SHP77 (cell line): ENCODE measurements around the gene MADD.
"Not testable (repeated sequence)": the region's sequence is repeated elsewhere in the genome, so short reads cannot be mapped to it uniquely, and the experiment has no call there.

Experiments
- DNase-seq, 2 experiments: peaks; one replicate each; lab custom pipeline; 2025; lab: John Stamatoyannopoulos, UW

MADD gene

GRCh38 chr11:47318166-47318565 is 48.2 kb downstream of the MADD start:
- no peak for DNase-seq

- no peak for DNase-seq
Observed at GRCh38 chr11:47324520-47324919, 54.6 kb downstream of the MADD start.

- DNase-seq: no peak
Observed at GRCh38 chr11:47325271-47326041, 55.5 kb downstream of the MADD start.

GRCh38 chr11:47326198-47326597 is 56.3 kb downstream of the MADD start:
- DNase-seq: no peak

GRCh38 chr11:47327025-47327424 is 57.1 kb downstream of the MADD start:
- peak in 1 of 2 experiments; percentile 28 for DNase-seq

- DNase-seq: no peak
Observed at GRCh38 chr11:47327949-47328348, 58.0 kb downstream of the MADD start.

GRCh38 chr11:47328449-47329390 is 58.8 kb downstream of the MADD start:
- DNase-seq: no peak

GRCh38 chr11:47329431-47329986 is 59.6 kb downstream of the MADD start:
- no peak for DNase-seq

- no peak for DNase-seq
Observed at GRCh38 chr11:47329987-47330931, 60.3 kb downstream of the MADD start.

GRCh38 chr11:47331454-47332302 is 61.7 kb downstream of the MADD start:
- DNase-seq: no peak

- no peak for DNase-seq
Observed at GRCh38 chr11:47332303-47332711, 62.4 kb downstream of the MADD start.

GRCh38 chr11:47332791-47333525 is 63.0 kb downstream of the MADD start:
- DNase-seq: no peak

GRCh38 chr11:47333526-47333845 is 63.6 kb downstream of the MADD start:
- DNase-seq: no peak

GRCh38 chr11:47333886-47334443 is 64.0 kb downstream of the MADD start:
- no peak for DNase-seq

- DNase-seq: not testable (repeated sequence)
Observed at GRCh38 chr11:47334699-47335411, 64.9 kb downstream of the MADD start.

GRCh38 chr11:47335733-47336132 is 65.8 kb downstream of the MADD start:
- DNase-seq: no peak

GRCh38 chr11:47336595-47336994 is 66.7 kb downstream of the MADD start:
- no peak for DNase-seq

GRCh38 chr11:47337229-47337924 is 67.4 kb downstream of the MADD start:
- DNase-seq: no peak
